DMS114 treated with DMSO at 0.1 percent for 48 hours (cell line): Measurements from ENCODE around the gene GRIP2.

Experiments
- DNase-seq: peaks from one replicate; lab custom pipeline; 2025; ENCODE audit not compliant: unreplicated experiment; lab: John Stamatoyannopoulos, UW

Gene GRIP2

GRCh38 chr3:14439501-14440167, 100.5 kb downstream of the GRIP2 start:
- DNase-seq = no peak
